ENCODE results near the gene MKNK1. TPM values are rescaled to one million over a fixed set of nuclear protein-coding genes. Genes with fewer than 3 reads are reported as not detected.

Gene MKNK1
- total and polyA plus RNA-seq, 2 of the 4 experiments (the other 2 are of a cell fraction): 14.3 to 35.2 TPM

DNA sequence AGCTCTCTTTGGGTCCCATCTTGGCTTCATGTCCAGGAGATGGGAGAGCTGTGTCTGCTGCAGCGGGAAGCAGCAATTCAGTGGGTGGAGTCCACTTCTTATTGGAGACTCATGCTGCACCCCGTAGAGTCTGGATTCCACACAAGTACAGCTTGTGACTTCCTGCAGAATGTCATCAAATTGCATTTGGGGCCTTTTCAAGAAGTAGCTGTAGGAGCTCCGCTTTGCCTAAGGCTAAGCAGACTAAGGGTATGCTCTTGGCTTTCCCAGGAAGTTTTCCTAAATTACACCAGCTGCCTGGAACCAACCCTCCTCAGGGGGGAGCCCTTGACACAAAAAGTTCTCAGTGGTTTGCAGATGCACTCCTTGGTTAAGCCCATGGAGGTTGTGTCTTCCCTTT is 18.3 kb upstream of the MKNK1 start:
- no peak overlapping the region for H3K56ac ChIP-seq (ENCODE audit: extremely low read depth, insufficient read depth, low read length)
- no peak overlapping the region for H2AK9ac ChIP-seq (replicated peaks; ENCODE audit: low read depth, low read length, poor library complexity)
- H3K18ac ChIP-seq (ENCODE audit: low read depth, low read length): no peak overlapping the region
- H3K23ac ChIP-seq (ENCODE audit: low read depth, low read length): no peak overlapping the region
- H2BK15ac ChIP-seq (ENCODE audit: low read depth, low read length): no peak overlapping the region
- H3K9ac ChIP-seq (ENCODE audit: low read depth, low read length): no peak overlapping the region
- H3K4me3 ChIP-seq (ENCODE audit: insufficient read depth, low read depth, low read length): no peak overlapping the region
- no peak overlapping the region for H3K4ac ChIP-seq (ENCODE audit: low read depth, low read length)
- no peak overlapping the region for H4K8ac ChIP-seq (ENCODE audit: low read depth in 2 of 2, low read length in 2 of 2)
- no peaks in the 10 kb centered on the region for H3K9me1 ChIP-seq (ENCODE audit: insufficient read depth, low read length)
- no peak overlapping the region for H3K4me2 ChIP-seq (ENCODE audit: low read depth, low read length)
- no peak overlapping the region for H2AFZ ChIP-seq (replicated peaks; ENCODE audit: low read length, poor library complexity)
- no peak overlapping the region for H2BK20ac ChIP-seq (ENCODE audit: low read depth, low read length)
- peak; percentile 28 for DNase-seq
- WGBS, 2 experiments (ENCODE audit: extremely low coverage in 2 of 2, insufficient read length in 1 of 2): 54% methylated on average over 2 of the region's 3 CpGs; no CpG with 5 or more reads in 1 of the 2 experiments
- intact Hi-C loops (cut with micrococcal nuclease): loop anchor here (1.0 kb wide), 1 partner anchor 103 kb away; no protein-coding TSS in a partner anchor
- H4K5ac ChIP-seq (ENCODE audit: low read depth, low read length): no peak overlapping the region
- no peaks in the 10 kb centered on the region; the same call in 1 of the 2 replicates for H3K4me1 ChIP-seq (ENCODE audit: control insufficient read depth, insufficient read depth, low read length)
- no peak overlapping the region for H2AK5ac ChIP-seq (ENCODE audit: low read depth, low read length)
- in situ Hi-C loops (cut with MboI; ENCODE audit: low sequenced_read_pairs): no loop called here
- H3K27ac ChIP-seq (ENCODE audit: insufficient read depth, low read length): no peak overlapping the region
- H3K9me3 ChIP-seq (ENCODE audit: control insufficient read depth, insufficient read depth, low read length): no peaks in the 10 kb centered on the region
- ChIA-PET POLR2A (ENCODE audit: unreplicated experiment) (no interaction called here), CTCF (interaction anchor here (0.5 to 1.7 kb wide), 4 partner anchors 8 to 106 kb away, joined by 3 to 12 read pairs (median 3); no protein-coding TSS in a partner anchor)
- no peak overlapping the region for H2BK120ac ChIP-seq (ENCODE audit: low read depth, low read length)
- peak; percentile 84 for ATAC-seq (ENCODE audit: low read depth)
- H4K91ac ChIP-seq (ENCODE audit: insufficient read depth, low read depth, low read length): no peak overlapping the region
- no TSS peak for BruUV-seq (replicated peaks)
- dilution Hi-C loops (cut with HindIII; ENCODE audit: low sequenced_read_pairs, unreplicated experiment): no loop called here
- H3K27me3 ChIP-seq (ENCODE audit: control insufficient read depth, insufficient read depth, low read length): no peaks in the 10 kb centered on the region
- TF ChIP-seq SMC3 (IDR thresholded peaks at IDR 0.05; ENCODE audit: low read depth, low read length): peak; percentile 39
- TF ChIP-seq FOS (IDR thresholded peaks at IDR 0.05; ENCODE audit: low read depth, low read length): no peak
- TF ChIP-seq MXI1 (IDR thresholded peaks at IDR 0.05; ENCODE audit: borderline replicate concordance, low read depth, low read length): no peak
- no peak for TF ChIP-seq NFE2L2 (IDR thresholded peaks at IDR 0.05; ENCODE audit: low read depth, low read length)
- TF ChIP-seq RAD21 (IDR thresholded peaks at IDR 0.05; ENCODE audit: low read length): peak; percentile 53
- TF ChIP-seq CTCF (conservative IDR thresholded peaks at IDR 0.05; ENCODE audit: low read depth, low read length): peak; percentile 52
- no peak for TF ChIP-seq MAFK (IDR thresholded peaks at IDR 0.05; ENCODE audit: low read depth, low read length)
- no peaks in the 10 kb centered on the region for H3K36me3 ChIP-seq (ENCODE audit: control insufficient read depth, insufficient read depth, low read length)
- H3K14ac ChIP-seq (replicated peaks; ENCODE audit: low read depth, low read length): no peak overlapping the region
- H4K20me1 ChIP-seq (ENCODE audit: insufficient read depth, low read length): no peaks in the 10 kb centered on the region
- H3K79me1 ChIP-seq (ENCODE audit: low read depth in 1 of 2, low read length in 2 of 2): no peaks in the 10 kb centered on the region
- H2BK5ac ChIP-seq (ENCODE audit: low read depth, low read length, poor library complexity, severe bottlenecking): no peak overlapping the region

Measured in IMR-90 (cell line).